ENCODE results near the gene CHN2.

- TF ChIP-seq POLR2A (IDR thresholded peaks at IDR 0.05; ENCODE audit: low read depth, low read length) (no peak), POLR2AphosphoS5 (IDR thresholded peaks at IDR 0.05; ENCODE audit: low read depth, low read length) (no peak), TAF1 (IDR thresholded peaks at IDR 0.05; ENCODE audit: borderline replicate concordance, low read depth, low read length) (no peak)
Measured at GRCh38 chr7:29209745-29210144, 15.2 kb downstream of the CHN2 start.

All from GM12892 (cell line).